AG04450 (cell line): ENCODE measurements around the gene CDIP1. TPM values are rescaled to one million over a fixed set of nuclear protein-coding genes. Genes with fewer than 3 reads are reported as not detected.

Experiments
- CTCF ChIA-PET: fragments of 300-600, 350-600 bp; formaldehyde crosslinking; extraction: SDS; loops from one replicate; lab custom pipeline; 2022; ENCODE audit warnings: antibody characterized with exemption, inconsistent platforms; lab: Charles Lee
- POLR2A ChIA-PET: fragments of 350-600 bp; formaldehyde crosslinking; extraction: SDS; loops from one replicate; lab custom pipeline; 2021; ENCODE audit warnings: antibody characterized with exemption, inconsistent platforms; lab: Yijun Ruan, JAX
- DNase-seq: peaks from one replicate; pipeline ENCODE4 v3.0.0-alpha.2; 2011; ENCODE audit warnings: low read depth, low spot score
- H3K27ac ChIP-seq: one replicate; pipeline ENCODE4 v1.5.1; 2012; ENCODE audit warnings: low read depth, low read length, control low read depth
- H3K27me3 ChIP-seq: one replicate; pipeline ENCODE4 v1.6.0; 2012; ENCODE audit warnings: low read length; ENCODE audit not compliant: control insufficient read depth, insufficient read depth
- H3K4me3 ChIP-seq: 2 replicates; pipeline ENCODE4 v1.5.1; 2011; ENCODE audit warnings: mild to moderate bottlenecking, low read depth, low read length, control low read depth
- H3K9me3 ChIP-seq: 2 replicates; pipeline ENCODE4 v1.5.1; 2012; ENCODE audit warnings: low read length; ENCODE audit not compliant: control insufficient read depth, insufficient read depth
- polyA plus RNA-seq: library from polyadenylated mRNA; depleted of rRNA; stranded (reverse); fragments of >200 nt; gene quantifications from 2 replicates; pipeline ENCODE4 v1.2.3, GENCODE V29; 2011
- TF ChIP-seq, protein P1 (sequence below): IDR thresholded peaks from 2 replicates; pipeline ENCODE4 v1.5.1; 2011; ENCODE audit warnings: low read depth, low read length, control low read depth, inconsistent platforms

Gene CDIP1
- polyA plus RNA-seq, 1 experiment: 12.2 TPM

DNA sequence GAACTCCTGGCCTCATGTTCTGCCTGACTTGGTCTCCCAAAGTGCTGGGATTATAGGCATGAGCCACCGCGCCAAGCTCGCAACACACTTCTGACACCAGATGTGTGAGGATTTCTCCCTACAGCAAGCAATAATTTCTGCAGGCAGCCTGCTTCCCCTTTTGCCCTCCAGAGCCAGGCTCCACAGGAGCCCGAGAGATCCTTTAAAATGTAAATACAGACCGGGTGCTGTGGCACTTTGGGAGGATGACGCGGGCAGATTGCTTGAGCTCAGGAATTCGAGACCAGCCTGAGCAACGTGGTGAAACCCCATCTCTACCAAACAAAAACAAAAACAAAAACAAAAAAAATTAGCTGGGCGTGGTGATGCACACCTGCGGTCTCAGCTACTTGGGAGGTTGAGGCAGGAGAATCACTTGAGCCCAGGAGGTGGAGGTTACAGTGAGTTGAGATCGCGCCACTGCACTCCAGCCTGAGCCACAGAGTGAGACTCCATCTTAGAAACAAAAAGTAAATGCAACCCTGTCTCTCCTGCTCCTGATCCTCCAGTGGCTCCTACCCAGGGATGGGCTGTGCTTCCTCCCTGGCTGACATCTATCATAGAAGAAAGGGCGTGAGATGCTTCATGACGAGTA is 32.2 kb upstream of the CDIP1 start:
- TF ChIP-seq, protein P1, sequence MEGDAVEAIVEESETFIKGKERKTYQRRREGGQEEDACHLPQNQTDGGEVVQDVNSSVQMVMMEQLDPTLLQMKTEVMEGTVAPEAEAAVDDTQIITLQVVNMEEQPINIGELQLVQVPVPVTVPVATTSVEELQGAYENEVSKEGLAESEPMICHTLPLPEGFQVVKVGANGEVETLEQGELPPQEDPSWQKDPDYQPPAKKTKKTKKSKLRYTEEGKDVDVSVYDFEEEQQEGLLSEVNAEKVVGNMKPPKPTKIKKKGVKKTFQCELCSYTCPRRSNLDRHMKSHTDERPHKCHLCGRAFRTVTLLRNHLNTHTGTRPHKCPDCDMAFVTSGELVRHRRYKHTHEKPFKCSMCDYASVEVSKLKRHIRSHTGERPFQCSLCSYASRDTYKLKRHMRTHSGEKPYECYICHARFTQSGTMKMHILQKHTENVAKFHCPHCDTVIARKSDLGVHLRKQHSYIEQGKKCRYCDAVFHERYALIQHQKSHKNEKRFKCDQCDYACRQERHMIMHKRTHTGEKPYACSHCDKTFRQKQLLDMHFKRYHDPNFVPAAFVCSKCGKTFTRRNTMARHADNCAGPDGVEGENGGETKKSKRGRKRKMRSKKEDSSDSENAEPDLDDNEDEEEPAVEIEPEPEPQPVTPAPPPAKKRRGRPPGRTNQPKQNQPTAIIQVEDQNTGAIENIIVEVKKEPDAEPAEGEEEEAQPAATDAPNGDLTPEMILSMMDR: no peak
- ChIA-PET POLR2A (no interaction called here), CTCF (interaction anchor here (1.8 kb wide), 1 partner anchor 15 kb away, joined by 5 read pairs; no protein-coding TSS in a partner anchor)
- H3K27ac ChIP-seq: no peak overlapping the region
- no peak for DNase-seq
- H3K9me3 ChIP-seq: no peaks in the 10 kb centered on the region
- peaks cover 13% of the 10 kb centered on the region for H3K27me3 ChIP-seq
- H3K4me3 ChIP-seq: no peak overlapping the region

DNA sequence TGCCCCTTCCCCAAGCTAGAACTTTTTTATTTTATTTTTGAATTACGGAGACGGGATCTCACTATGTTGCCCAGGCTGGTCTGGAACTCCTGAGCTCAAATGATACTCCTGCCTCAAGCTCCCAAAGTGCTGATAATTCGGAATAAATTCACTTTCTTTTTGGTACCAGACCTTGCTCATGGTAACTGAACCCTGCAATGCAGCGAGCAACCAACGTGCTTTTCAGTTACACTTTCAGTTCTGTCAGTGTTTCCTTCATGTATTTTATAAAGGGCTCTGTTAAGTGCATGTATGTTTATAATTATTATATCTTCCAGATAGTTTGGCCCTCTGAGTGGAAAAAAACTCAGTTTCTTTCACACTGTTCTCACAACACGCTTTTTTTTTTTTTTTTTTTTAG is 31.5 kb upstream of the CDIP1 start:
- H3K9me3 ChIP-seq: no peaks in the 10 kb centered on the region
- H3K27me3 ChIP-seq: peaks cover 15% of the 10 kb centered on the region
- ChIA-PET POLR2A (interaction anchor here (0.7 kb wide), 1 partner anchor 21 kb away, joined by 4 read pairs; no protein-coding TSS in a partner anchor), CTCF (interaction anchor here (1.8 kb wide), 1 partner anchor 16 kb away, joined by 5 read pairs; no protein-coding TSS in a partner anchor)
- H3K27ac ChIP-seq: no peak overlapping the region
- TF ChIP-seq, protein P1: no peak
- no peak for DNase-seq
- H3K4me3 ChIP-seq: no peak overlapping the region

DNA sequence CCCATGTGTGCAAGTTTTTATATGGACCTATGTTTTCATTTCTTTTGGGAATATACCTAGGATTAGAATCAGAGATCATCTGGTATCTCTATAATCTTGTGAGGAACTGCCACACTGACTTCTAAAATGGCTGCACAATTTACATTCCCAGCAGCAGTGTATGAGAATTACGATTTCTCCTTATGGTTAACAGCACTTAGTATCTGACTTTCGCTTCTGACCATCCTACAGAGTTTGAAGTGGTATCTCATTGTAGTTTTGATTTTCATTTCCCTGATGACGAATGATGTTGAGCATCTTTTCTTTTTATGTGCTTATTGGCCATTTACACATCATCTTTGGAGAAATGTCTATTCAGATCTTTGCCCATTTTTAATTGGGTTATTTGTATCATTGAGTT is 27.6 kb upstream of the CDIP1 start:
- TF ChIP-seq, protein P1: no peak
- Histone ChIP-seq H3K27ac (no peak overlapping the region), H3K4me3 (no peak overlapping the region), H3K27me3 (peaks cover 33% of the 10 kb centered on the region), H3K9me3 (no peaks in the 10 kb centered on the region)
- ChIA-PET CTCF (no interaction called here), POLR2A (no interaction called here)
- DNase-seq: no peak

DNA sequence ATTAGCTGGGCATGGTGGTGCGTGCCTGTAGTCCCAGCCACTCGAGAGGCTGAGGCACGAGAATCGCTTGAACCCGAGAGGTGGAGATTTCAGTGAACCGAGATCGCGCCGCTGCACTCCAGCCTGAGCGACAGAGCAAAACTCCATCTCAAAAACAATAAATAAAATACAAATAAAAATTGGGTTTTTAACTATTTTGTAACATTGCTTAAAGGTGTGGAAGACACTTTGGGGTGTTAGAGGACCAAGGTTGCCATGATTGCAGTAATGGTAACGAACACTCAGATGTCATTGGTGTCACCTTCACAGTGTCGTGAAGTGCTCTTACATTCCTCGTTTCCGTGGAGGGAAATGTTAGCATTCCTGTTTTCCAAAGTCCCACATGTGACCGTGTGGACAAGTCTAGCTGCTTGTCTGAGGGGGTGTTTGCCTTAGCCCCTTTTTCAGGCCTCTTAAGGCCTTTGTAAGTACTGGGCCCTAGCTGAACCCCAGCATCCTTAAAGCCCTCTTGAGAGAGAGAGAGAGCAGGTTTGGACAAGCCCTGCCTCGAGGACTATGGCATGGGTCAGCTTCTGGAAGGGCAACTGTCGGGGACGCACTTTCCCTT is 26.2 kb upstream of the CDIP1 start:
- Histone ChIP-seq H3K27ac (no peak overlapping the region), H3K27me3 (peaks cover 29% of the 10 kb centered on the region), H3K4me3 (no peak overlapping the region), H3K9me3 (no peaks in the 10 kb centered on the region)
- ChIA-PET CTCF (no interaction called here), POLR2A (no interaction called here)
- DNase-seq: no peak
- TF ChIP-seq, protein P1: no peak

DNA sequence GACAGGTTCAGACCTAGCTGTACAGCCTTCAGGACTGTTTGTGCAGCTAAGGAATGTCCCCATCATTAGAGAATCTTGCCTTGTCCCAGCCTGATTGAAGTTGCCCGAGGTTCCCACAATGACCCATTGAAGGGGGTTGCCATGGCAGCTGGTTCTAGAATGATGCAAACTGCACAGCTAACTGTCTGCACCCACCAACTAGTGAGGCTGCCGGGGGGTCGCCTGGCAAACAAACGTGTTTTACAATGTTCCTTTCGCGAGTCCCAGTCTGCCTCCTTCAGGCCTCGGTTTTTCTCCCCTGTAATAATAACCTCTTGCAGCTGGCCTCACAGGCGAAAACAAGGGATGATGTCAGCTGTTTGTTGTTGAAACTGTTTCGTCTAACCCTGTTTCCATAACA is 23.0 kb upstream of the CDIP1 start:
- Histone ChIP-seq H3K9me3 (no peaks in the 10 kb centered on the region), H3K27ac (no peak overlapping the region), H3K27me3 (peaks cover 28% of the 10 kb centered on the region), H3K4me3 (no peak overlapping the region)
- TF ChIP-seq, protein P1: no peak
- no peak for DNase-seq
- ChIA-PET POLR2A (no interaction called here), CTCF (interaction anchor here (1.0 to 2.7 kb wide), 3 partner anchors 13 to 30 kb away, joined by 3 to 17 read pairs (median 3); no protein-coding TSS in a partner anchor)
